GM12864 (cell line): ENCODE measurements around the gene CEP78.
A peak's percentile ranks its signal among the peaks of the same experiment; 100 is the strongest.
"Not testable (repeated sequence)": the region's sequence is repeated elsewhere in the genome, so short reads cannot be mapped to it uniquely, and the experiment has no call there.

Experiments used
- DNase-seq: peaks from one replicate; pipeline ENCODE4 v3.0.0-alpha.2; 2011; ENCODE audit warnings: low read depth
- H3K4me3 ChIP-seq: 2 replicates; pipeline ENCODE4 v1.5.1; 2011; ENCODE audit warnings: mild to moderate bottlenecking, low read depth, low read length, control low read depth
- CTCF ChIP-seq: IDR thresholded peaks from 2 replicates; pipeline ENCODE4 v1.5.1; 2011; ENCODE audit warnings: low read depth, mild to moderate bottlenecking, moderate library complexity, low read length, control low read depth, inconsistent platforms; ENCODE audit errors: missing control alignments

The CEP78 gene

GRCh38 chr9:78196258-78196657, 39.6 kb upstream of the CEP78 start:
- DNase-seq = peak; percentile 12
- no peak for TF ChIP-seq CTCF
- H3K4me3 ChIP-seq = no peak overlapping the region

DNA sequence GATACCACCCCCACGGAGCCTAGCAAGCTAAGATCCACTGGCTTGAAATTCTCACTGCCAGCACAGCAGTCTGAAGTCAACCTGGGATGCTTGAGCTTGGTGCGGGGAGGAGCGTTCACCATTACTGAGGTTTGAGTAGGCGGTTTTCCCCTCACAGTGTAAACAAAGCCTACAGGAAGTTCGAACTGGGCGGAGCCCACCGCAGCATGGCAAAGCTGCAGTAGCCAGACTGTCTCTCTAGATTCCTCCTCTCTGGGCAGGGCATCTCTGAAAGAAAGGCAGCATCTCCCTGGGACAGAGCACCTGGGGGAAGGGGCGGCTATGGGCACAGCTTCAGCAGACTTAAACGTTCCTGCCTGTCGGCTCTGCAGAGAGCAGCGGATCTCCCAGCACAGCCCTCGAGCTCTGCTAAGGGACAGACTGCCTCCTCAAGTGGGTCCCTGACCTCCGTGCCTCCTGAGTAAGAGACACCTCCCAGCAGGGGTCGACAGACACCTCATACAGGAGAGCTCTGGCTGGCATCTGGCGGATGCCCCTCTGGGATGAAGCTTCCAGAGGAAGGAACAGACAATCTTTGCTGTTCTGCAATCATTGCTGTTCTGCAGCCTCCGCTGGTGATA, 34.6 kb upstream of the CEP78 start:
- H3K4me3 ChIP-seq = not testable (repeated sequence)
- DNase-seq = peak; percentile 37

GRCh38 chr9:78207319-78207718, 28.6 kb upstream of the CEP78 start:
- no peak overlapping the region for H3K4me3 ChIP-seq
- DNase-seq = no peak
- no peak for TF ChIP-seq CTCF

- TF ChIP-seq CTCF = no peak
- H3K4me3 ChIP-seq = no peak overlapping the region
These were observed 28.0 kb upstream of the CEP78 start for GRCh38 chr9:78207901-78208300.

GRCh38 chr9:78209127-78209526, 26.7 kb upstream of the CEP78 start:
- no peak for DNase-seq
- H3K4me3 ChIP-seq = no peak overlapping the region
- no peak for TF ChIP-seq CTCF

More at GRCh38 chr9:78207901-78208300, 28.0 kb upstream of the CEP78 start:
- DNase-seq = no peak

GRCh38 chr9:78210841-78211301, 25.0 kb upstream of the CEP78 start:
- no peak overlapping the region for H3K4me3 ChIP-seq
- no peak for TF ChIP-seq CTCF

GRCh38 chr9:78212868-78213267, 23.0 kb upstream of the CEP78 start:
- no peak overlapping the region for H3K4me3 ChIP-seq
- TF ChIP-seq CTCF = no peak
- DNase-seq = no peak

More at GRCh38 chr9:78210841-78211301, 25.0 kb upstream of the CEP78 start:
- peak; percentile 36 for DNase-seq
